HG03442 (cell line): ENCODE measurements around the gene ALDH1L2.
"Not testable (repeated sequence)": the region's sequence is repeated elsewhere in the genome, so short reads cannot be mapped to it uniquely, and the experiment has no call there.

Source experiments
- ATAC-seq: cut with Tn5 transposase; IDR thresholded peaks from one replicate; pipeline ENCODE4 v1.9.1; 2021; ENCODE audit warnings: mild to moderate bottlenecking, moderate library complexity; ENCODE audit not compliant: unreplicated experiment

ALDH1L2 gene

DNA sequence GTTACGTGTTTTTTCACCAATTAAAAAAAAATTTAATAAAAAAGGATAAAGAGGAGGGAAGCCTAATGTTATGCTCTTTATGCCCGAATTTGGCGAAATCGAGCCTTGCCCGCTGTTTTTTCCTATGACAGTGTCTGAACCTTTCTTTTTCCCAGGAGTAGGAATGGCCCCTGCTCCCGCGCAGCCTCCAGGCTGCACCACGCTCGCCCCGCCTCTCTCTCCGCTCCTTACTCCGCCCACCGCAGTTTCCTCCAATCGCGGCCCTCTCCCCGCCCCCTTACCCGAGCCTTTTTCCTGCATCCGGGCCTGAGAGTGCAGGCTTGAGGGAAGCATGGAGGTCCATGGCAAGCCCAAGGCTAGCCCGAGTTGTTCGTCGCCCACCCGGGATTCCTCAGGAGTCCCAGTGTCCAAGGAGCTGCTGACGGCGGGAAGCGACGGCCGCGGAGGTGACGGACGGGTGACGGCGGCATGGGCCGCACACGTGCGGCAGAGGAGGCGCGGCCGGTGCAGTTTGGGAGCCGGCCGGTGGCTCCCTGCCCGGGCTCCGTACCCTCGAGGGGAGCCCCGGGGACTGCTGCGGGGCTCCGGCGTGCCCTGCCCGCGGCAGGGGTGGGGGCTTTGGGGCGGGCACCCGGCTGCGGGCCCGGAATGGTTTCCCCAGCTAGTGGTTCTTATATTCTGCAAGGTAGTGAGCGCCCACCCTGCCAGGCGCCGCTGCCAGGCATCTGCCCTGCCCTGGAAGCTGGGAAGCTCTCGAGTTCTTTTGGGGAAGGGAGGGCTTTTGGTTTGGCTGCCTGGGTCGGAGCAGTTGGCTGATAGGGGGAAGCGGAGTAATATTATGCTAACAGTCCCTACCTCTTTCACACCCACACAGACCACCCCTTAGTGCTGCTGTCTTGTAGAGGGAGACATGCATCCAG, 98.0 kb downstream of the ALDH1L2 start, which contains the start of gene NOPCHAP1:
Gene NOPCHAP1, plus strand, starts transcription at position 295 of the 920 bp plus-strand sequence. Its CDS starts 37 bp downstream, at position 332.
- peak; percentile 94 for ATAC-seq

DNA sequence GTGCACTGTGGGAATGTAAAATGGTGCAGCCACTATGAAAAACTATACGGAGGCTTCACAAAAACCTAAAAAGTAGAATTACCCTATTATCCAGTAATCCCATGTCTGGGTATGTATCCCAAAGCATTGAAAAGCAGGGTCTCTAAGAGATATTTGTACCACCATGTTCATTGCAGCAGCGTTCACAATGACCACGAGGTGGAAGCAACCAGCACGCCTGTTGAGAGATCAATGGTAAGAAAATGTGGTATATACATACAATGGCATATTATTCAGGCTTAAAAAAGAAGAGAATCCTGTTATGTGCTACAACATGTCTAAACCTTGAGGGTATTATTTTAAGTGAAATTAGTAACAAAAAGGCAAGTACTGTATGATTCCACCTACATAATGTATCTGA, 99.1 kb downstream of the ALDH1L2 start:
- ATAC-seq, result no peak

DNA sequence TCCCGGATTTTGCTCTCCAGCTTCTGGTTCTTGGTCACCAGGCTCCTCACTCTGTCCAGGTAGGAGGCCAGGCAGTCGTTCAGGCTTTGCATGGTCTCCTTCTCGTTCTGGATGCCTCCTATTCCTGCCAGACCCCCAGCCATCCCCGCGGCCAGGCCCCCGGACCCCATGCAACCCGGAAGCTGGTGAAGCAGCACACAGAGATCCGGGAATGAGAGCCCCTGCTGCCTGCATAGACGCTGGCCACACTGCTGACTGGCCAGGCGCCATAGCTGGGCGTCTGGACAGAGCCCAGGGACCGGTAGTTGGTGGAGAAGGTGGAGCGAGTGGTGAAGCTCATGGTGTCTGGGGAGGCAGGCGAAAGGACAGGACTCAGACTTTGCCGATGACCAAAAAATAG, 106.6 kb downstream of the ALDH1L2 start:
- not testable (repeated sequence) for ATAC-seq

DNA sequence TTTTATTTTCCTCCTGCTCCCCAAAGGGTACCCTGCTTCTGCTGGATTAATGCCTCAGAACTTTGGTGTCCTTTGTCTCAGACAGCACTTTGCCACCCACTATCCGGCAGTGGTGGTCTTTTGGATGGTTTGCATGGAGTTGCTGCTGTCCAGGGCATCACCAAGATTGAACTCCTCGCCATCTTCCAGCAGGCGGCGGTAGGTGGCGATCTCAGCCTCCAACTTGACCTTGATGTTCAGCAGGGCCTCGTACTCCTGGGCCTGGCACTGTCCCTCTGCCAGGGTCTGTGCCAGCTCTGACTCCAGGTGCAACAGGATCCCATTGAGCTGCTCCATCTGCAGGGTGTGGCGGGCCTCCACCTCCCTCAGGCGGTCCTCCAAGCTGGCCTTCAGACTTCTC, 107.6 kb downstream of the ALDH1L2 start:
- ATAC-seq, result no peak

DNA sequence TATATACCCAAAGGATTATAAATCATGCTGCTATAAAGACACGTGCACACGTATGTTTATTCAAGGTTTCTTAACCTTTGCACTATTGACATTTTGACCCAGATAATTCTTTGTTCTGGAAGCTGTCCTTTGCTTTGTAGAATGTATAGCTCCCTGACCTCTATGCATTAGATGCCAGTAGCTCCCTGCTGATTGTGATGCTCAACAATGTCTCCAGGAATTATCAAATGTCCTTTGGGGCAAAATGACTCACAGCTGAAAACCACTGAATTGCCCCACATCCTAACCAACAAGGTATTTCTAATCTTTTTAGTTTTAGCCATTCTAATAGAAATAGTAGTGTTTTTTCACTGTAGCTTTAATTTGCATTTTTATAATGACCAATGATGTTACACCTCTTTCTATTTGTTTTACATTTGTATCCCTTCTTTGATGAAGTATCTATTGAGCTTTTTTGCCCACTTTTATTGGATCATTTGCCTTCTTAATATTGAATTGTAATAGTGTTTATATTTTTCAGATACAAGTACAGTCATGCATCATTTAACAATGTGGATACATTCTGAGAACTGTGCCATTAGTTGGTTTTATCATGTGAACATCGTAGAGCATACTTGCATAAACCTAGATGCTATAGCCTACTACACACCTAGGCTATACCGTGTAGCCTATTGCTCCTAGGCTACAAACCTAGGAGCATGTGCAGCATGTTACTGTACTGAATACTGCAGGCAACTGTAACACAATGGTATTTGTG, 108.5 kb downstream of the ALDH1L2 start:
- no peak for ATAC-seq

DNA sequence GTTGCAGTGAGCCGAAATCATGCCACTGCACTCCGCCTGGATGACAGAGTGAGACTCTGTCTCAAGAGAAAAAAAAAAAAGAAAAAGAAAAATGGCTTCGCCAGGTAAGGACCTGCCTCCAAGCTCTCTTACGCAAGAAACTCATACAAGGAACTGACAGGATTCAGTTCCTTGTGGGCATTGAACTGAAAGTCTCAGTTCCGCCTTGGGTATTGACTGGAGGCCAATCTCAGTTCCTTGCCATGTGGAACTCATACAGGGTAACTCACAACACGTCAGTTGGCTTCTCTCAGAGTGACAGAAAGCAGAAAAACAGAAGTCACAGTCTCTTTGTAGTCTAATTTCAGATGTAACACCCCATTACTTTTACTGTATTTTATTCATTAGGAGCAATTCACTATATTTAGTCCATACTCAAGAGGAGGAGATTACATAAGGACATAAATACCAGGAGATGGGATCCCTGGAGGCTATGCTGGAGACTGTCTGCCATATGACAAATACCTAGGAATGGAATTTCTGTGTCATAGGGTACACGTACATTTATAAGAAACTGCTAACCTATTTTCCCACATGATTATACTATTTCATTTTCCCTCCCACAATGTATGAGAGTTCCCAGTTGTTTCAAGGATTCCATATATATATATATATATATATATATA, 109.5 kb downstream of the ALDH1L2 start:
- peak; percentile 98 for ATAC-seq

DNA sequence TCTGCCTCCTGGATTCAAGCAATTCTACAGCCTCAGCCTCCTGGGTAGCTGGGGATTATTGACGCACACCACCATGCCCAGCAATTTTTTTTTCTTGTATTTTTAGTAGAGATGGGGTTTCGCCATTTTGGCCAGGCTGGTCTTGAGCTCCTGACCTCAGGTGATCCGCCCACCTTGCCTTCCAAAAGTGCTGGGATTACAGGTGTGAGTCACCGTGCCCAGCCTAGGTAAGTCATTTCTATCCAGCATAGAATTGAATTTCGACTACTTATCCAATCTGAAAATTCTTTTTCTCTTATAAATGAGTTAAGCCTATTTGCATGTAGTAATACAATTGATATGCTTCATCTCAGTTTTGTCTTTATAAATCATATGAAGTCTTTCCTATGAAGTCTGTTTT, 111.0 kb downstream of the ALDH1L2 start:
- no peak for ATAC-seq

DNA sequence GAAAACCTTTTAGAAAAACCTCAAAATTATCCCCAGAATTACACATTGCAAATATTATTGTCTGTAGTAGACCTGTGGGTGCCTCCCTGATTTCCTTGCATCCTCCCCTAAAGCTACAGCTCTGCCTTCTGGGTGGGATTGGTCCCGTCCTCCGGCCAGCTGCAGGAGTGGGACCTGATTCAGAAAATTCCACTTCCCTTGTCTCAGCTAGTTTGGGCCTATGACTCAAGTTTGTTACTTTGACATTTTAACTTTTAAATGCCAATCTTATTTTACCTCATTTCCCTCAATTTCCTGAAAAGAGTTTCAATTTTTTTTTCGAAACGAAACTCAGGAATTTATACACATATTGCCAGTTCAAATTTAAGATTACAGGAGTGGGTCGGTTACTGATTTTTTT, 113.0 kb downstream of the ALDH1L2 start:
- ATAC-seq, result no peak
